ENCODE data around the gene TNRC6A. TPM values are rescaled to one million over a fixed set of nuclear protein-coding genes. Genes with fewer than 3 reads are reported as not detected.
A peak's percentile ranks its signal among the peaks of the same experiment; 100 is the strongest.

The TNRC6A gene
- total RNA-seq, 1 donor from 2014 or later, result 34.3 TPM

- DNase-seq, result peak; percentile 55
- intact Hi-C loops (cut with micrococcal nuclease), result loop anchor here (10.0 kb wide), 1 partner anchor 53 kb away; no protein-coding TSS in a partner anchor
- no peak for TF ChIP-seq CTCF (IDR thresholded peaks at IDR 0.05; ENCODE audit: borderline replicate concordance)
- Histone ChIP-seq H3K4me3 (peak overlapping the region; percentile 91), H3K27ac (replicated peaks) (peak overlapping the region; percentile 98), H3K4me1 (peaks cover 75% of the 10 kb centered on the region), H3K9me3 (replicated peaks) (no peaks in the 10 kb centered on the region), H3K36me3 (peaks cover 19% of the 10 kb centered on the region), H3K27me3 (ENCODE audit: low read depth) (no peaks in the 10 kb centered on the region)
Observed at GRCh38 chr16:24731722-24732419, 2.4 kb downstream of the TNRC6A start.

GRCh38 chr16:24734382-24734781 lies 4.9 kb downstream of the TNRC6A start:
- Histone ChIP-seq H3K36me3 (peaks cover 19% of the 10 kb centered on the region), H3K9me3 (replicated peaks) (no peaks in the 10 kb centered on the region), H3K4me1 (peaks cover 90% of the 10 kb centered on the region), H3K27me3 (ENCODE audit: low read depth) (no peaks in the 10 kb centered on the region), H3K4me3 (no peak overlapping the region), H3K27ac (replicated peaks) (peak overlapping the region; percentile 98)
- TF ChIP-seq CTCF (IDR thresholded peaks at IDR 0.05; ENCODE audit: borderline replicate concordance), result no peak
- no peak for DNase-seq
- intact Hi-C loops (cut with micrococcal nuclease), result loop anchor here (10.0 kb wide), 1 partner anchor 50 kb away; no protein-coding TSS in a partner anchor

GRCh38 chr16:24736758-24737157 lies 7.3 kb downstream of the TNRC6A start:
- Histone ChIP-seq H3K4me3 (peak overlapping the region; percentile 14), H3K36me3 (peaks cover 19% of the 10 kb centered on the region), H3K9me3 (replicated peaks) (no peaks in the 10 kb centered on the region), H3K27me3 (ENCODE audit: low read depth) (no peaks in the 10 kb centered on the region), H3K27ac (replicated peaks) (peak overlapping the region; percentile 67), H3K4me1 (peaks cover 100% of the 10 kb centered on the region)
- no peak for DNase-seq
- intact Hi-C loops (cut with micrococcal nuclease), result loop anchor here (10.0 kb wide), 1 partner anchor 48 kb away; no protein-coding TSS in a partner anchor
- TF ChIP-seq CTCF (IDR thresholded peaks at IDR 0.05; ENCODE audit: borderline replicate concordance), result no peak

GRCh38 chr16:24737391-24737871 lies 8.0 kb downstream of the TNRC6A start:
- peak overlapping the region; percentile 14 for H3K4me3 ChIP-seq
- intact Hi-C loops (cut with micrococcal nuclease), result loop anchor here (10.0 kb wide), 1 partner anchor 47 kb away; no protein-coding TSS in a partner anchor

More at GRCh38 chr16:24737391-24737871, 8.0 kb downstream of the TNRC6A start:
- H3K4me1 ChIP-seq, result peaks cover 100% of the 10 kb centered on the region
- no peak for TF ChIP-seq CTCF (IDR thresholded peaks at IDR 0.05; ENCODE audit: borderline replicate concordance)
- no peak for DNase-seq
- H3K27me3 ChIP-seq (ENCODE audit: low read depth), result no peaks in the 10 kb centered on the region
- H3K27ac ChIP-seq (replicated peaks), result peak overlapping the region; percentile 67
- peaks cover 17% of the 10 kb centered on the region for H3K36me3 ChIP-seq
- no peaks in the 10 kb centered on the region for H3K9me3 ChIP-seq (replicated peaks)
